GM15510 (cell line): ENCODE measurements around the gene TLE5.

Experiments used
- POLR2A ChIP-seq: IDR thresholded peaks from 3 replicates; pipeline ENCODE4 v1.6.1; 2011; ENCODE audit warnings: borderline replicate concordance; ENCODE audit not compliant: insufficient read length; ENCODE audit errors: extremely low read depth

TLE5 gene

GRCh38 chr19:3045885-3046697 is 16.2 kb downstream of the TLE5 start:
- no peak for TF ChIP-seq POLR2A

GRCh38 chr19:3045191-3045590 is 17.1 kb downstream of the TLE5 start:
- TF ChIP-seq POLR2A: no peak

GRCh38 chr19:3042621-3043267 is 19.6 kb downstream of the TLE5 start:
- no peak for TF ChIP-seq POLR2A

- no peak for TF ChIP-seq POLR2A
Observed at GRCh38 chr19:3041761-3042620, 20.3 kb downstream of the TLE5 start.

GRCh38 chr19:3041327-3041726 is 21.0 kb downstream of the TLE5 start:
- no peak for TF ChIP-seq POLR2A

- TF ChIP-seq POLR2A: no peak
Observed at GRCh38 chr19:3039641-3040077, 22.6 kb downstream of the TLE5 start.

- no peak for TF ChIP-seq POLR2A
Observed at GRCh38 chr19:3039125-3039524, 23.2 kb downstream of the TLE5 start.

GRCh38 chr19:3038214-3038613 is 24.1 kb downstream of the TLE5 start:
- TF ChIP-seq POLR2A: no peak

- TF ChIP-seq POLR2A: peak; percentile 47
Observed at GRCh38 chr19:3036119-3036976, 25.9 kb downstream of the TLE5 start.

GRCh38 chr19:3035542-3036118 is 26.7 kb downstream of the TLE5 start:
- peak; percentile 77 for TF ChIP-seq POLR2A

GRCh38 chr19:3034656-3035541 is 27.4 kb downstream of the TLE5 start:
- no peak for TF ChIP-seq POLR2A

GRCh38 chr19:3034406-3034655 is 28.0 kb downstream of the TLE5 start:
- TF ChIP-seq POLR2A: no peak
